Suprapubic skin (tissue), 3 donors: ENCODE data around the gene NCDN.

Experiments used
- CTCF ChIP-seq, 2 donors: fragments of 200-600 bp in 1 of 2; fragments of 450-650 bp in 1 of 2; sonication (generic) in 1 of 2; IDR thresholded peaks; one replicate each; pipeline ENCODE4 v1.5.1; 2016 to 2019; ENCODE audit warnings: antibody characterized with exemption in 2 of 2, mild to moderate bottlenecking in 1 of 2, moderate library complexity in 1 of 2
- EP300 ChIP-seq: sonication (generic); formaldehyde crosslinking; IDR thresholded peaks from one replicate; pipeline ENCODE4 v1.6.1; 2017; ENCODE audit warnings: antibody characterized with exemption
- POLR2A ChIP-seq, 2 donors: fragments of 450-650 bp; IDR thresholded peaks; one replicate each; pipeline ENCODE4 v1.6.1; 2017; ENCODE audit warnings: antibody characterized with exemption in 2 of 2, mild to moderate bottlenecking in 2 of 2, moderate library complexity in 2 of 2

GRCh38 chr1:35588197-35588910 is 30.8 kb downstream of the NCDN start:
- no peak for TF ChIP-seq POLR2A (IDR thresholded peaks at IDR 0.05)
- TF ChIP-seq EP300, result no peak
- TF ChIP-seq CTCF (IDR thresholded peaks at IDR 0.05), result no peak
